MM.1S (cell line): ENCODE results near the gene KIAA1958.
"Not testable (repeated sequence)": the region's sequence is repeated elsewhere in the genome, so short reads cannot be mapped to it uniquely, and the experiment has no call there.

Experiments used
- CTCF ChIP-seq: fragments of 300-600 bp; sonication (generic); IDR thresholded peaks from 2 replicates; pipeline ENCODE4 v1.5.1; 2016; ENCODE audit warnings: antibody characterized with exemption, low read length, mixed read lengths
- EZH2 ChIP-seq: fragments of 300-600 bp; sonication (generic); optimal IDR thresholded peaks from 2 replicates; pipeline ENCODE3; 2017; ENCODE audit warnings: low read depth, mild to moderate bottlenecking, antibody characterized with exemption, low read length, mixed read lengths
- EZH2phosphoT487 ChIP-seq: fragments of 300-600 bp; sonication (generic); IDR thresholded peaks from 2 replicates; pipeline ENCODE4 v1.6.1; 2018; ENCODE audit warnings: antibody characterized with exemption, low read length

GRCh38 chr9:112512377-112512776 lies 25.8 kb downstream of the KIAA1958 start:
- not testable (repeated sequence) for TF ChIP-seq CTCF, EZH2, EZH2phosphoT487
